Sciatic nerve (tissue), 2 donors: ENCODE results near the gene PSME1. TPM values are rescaled to one million over a fixed set of nuclear protein-coding genes. Genes with fewer than 3 reads are reported as not detected.
A peak's percentile ranks its signal among the peaks of the same experiment; 100 is the strongest.

Experiments used
- ATAC-seq: fragments of 200-7000 bp; cut with Tn5 transposase; one replicate; pipeline ENCODE4 v1.9.1; 2020; ENCODE audit warnings: mild to moderate bottlenecking, moderate library complexity
- DNase-seq: peaks from one replicate; pipeline ENCODE4 v3.0.0-alpha.2; 2020; ENCODE audit warnings: low spot score
- intact Hi-C: fragments of 100-400 bp; cut with DNase I; formaldehyde crosslinking; loops from one replicate; pipeline ENCODE4 v1.14.2; 2022
- total RNA-seq: library from RNA; stranded (reverse); fragmentation: NEBNext Ultra II Directional; extraction: Animal tissue kit (Norgen Biotek cat#: 25700); gene quantifications from one replicate; pipeline ENCODE4 v1.2.1, GENCODE V29; 2021
- donor health status: DM: no; HTN: no; CAD: no.
- donor health status: DM: no; HTN: no; CAD: no.

Gene PSME1
- total RNA-seq, 1 donor from 2014 or later = 116 TPM

DNA sequence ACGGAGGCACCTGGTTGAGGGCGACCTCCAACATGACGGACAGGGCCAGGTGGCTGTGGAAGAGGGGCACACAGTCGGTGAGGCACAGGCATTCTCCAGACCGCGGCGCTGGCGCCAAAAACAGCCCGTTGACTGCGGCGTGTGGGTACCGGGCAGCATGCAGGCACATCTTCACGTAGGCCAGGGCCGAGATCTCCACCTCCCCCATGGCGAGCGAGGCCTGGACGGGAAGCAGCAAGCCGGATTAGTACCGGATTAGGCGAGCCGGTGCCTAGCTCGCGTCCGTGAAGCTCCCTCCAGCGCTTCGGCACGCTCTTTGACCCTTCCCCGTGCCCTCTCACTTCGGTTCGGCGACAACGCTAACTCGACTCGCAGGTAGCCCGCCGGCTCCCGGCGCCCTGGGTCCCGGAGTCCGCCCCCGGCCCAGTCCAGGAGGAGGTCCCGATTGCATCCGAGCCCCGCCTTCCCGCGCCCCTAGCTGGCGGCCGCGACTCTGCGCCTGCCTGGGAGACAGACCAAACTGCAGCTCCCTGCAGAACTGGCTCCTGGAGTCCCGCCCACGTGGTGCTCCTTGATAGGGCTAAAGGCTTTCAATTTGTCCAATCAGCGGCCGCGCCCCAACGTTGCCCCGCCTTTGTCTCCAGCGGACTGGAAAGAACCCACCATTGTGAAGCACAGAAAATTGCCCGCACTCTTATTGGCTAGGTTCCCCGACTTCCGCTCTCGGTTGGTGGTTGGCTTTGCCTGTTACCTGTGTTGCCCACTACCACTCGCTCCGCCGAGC is 5.3 kb downstream of the PSME1 start, which contains the start of gene EMC9:
TSS of gene EMC9 (minus strand) at position 495 of the 784 bp plus-strand sequence. CDS start at position 208, 287 bp downstream.
- ATAC-seq (peak; percentile 97), DNase-seq (peak; percentile 100)
- intact Hi-C loops = no loop called here

DNA sequence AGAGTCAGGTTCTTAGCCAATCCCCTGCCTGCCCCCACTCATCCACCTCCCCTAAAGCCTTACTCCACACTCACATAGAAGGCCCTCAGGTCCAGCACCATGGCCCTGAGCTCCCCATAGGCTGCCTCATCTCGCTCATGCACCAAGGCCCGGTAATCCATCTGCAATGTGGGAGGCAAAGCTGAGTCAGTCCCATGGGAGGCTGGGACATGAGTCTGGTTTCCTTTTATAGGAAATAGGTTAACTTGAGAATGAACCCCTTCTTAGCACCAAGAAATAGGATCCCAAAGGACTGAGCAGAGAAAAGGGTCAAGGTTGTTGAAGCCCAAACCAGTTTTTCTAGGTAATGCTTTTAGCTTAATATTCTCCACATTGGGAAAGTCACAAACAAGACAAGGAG is 7.5 kb downstream of the PSME1 start:
- ATAC-seq (no peak), DNase-seq (no peak)
- intact Hi-C loops = no loop called here

DNA sequence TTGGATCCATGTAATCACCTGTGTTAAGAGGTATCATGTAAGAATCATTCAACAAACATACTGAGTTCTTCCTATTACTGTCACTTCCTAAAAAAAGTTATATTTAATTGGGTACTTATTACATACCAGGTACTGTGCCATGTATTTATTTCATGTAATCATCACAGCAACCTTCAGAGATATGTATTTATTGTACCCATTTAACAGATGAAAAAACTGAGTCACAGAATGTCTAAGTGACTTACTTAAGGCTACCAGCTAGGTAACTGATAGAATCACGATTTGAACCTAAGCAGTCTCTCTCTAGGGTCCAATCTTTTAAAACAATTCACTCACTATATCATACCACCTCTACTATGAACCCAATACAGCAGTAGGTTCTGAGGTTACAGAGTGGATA is 8.5 kb downstream of the PSME1 start:
- ATAC-seq (no peak), DNase-seq (no peak)
- intact Hi-C loops = no loop called here

DNA sequence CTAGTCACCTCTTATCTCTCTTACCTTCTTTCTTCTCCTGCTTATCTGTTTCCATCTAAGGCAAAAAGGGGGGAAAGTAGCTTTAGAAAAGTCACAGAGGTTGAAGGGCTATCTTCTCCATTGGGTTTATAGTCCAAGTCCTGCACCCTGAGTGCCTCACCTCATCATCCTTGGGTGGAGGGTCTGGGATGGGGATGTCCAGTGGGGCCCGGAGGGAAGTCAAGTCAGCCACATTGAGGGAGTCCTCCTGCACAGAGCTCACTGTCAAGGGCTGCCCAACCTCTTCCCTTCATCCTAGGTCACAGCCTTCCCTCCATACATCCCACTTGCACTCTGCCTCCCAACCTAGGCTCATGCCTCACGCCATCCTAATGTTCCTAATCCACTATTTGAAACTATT is 9.2 kb downstream of the PSME1 start:
- intact Hi-C loops = no loop called here
- DNase-seq = no peak
- ATAC-seq = no peak

DNA sequence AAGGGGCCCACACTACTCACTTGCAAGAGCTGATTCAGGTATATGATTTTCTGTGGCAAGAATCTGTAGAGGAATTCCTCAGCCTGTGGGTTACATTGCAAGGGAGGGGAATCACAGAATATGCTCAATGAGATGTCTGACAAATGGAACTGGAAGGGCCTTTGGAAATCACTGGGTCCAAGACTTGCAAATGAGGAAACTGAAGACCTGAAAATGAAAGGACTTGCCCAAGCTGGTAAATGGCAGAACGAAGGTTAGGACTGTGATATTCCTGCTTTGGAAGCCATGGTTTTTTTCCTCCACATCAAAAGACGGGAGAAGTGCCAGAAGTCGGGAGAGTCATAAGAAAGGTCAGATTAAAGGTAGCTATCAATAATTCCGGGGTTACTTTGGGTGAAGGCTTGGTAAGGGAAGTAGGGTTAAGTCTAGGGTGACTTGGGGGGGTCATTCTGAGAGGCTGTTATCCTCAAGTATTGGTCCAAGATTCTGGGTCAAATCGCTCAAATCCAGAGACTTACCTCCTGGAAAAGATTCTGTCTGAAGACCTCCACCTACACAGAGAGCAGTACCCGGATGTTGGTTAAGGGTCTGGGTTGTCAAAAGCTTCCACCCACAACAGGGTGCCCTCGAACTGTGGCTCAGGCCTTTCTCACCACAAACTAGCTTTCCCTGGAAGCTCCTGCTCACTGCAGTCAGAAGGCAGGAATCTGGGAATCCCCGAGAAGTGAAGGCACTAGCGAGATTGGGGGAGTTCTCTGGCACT is 9.9 kb downstream of the PSME1 start:
- ATAC-seq (no peak), DNase-seq (no peak)
- intact Hi-C loops = no loop called here

DNA sequence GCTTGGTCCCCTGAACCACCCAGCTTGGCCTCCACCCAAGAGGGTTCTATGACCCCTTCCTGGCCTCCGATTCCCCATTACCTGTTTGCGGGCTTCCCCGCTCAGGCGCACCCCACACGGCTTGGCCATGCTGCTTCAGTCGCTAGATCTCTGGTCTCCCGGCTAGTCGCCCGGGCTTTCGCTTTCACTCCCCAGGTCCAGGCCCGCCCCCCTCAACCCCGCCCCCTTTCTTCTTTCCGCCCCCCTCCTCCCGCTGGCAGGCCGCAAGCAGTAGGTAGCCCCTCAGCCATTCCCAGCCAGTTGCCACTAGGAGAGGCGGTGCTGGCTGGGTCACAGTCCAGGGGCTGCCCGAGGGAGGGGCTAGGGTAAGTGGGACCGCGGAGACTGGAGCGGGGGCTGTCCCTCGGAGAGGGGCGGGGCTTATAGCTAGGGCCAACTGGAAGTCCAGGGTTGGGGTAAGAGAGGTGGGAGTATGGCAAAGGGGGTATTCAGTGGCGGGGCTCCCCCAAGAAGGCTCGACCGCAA is 10.5 kb downstream of the PSME1 start, which contains the start of gene PSME2:
TSS of gene PSME2 (minus strand) at position 158 of the 525 bp plus-strand sequence. CDS start at position 129, 29 bp downstream.
- ATAC-seq (peak; percentile 91), DNase-seq (peak; percentile 95)
- intact Hi-C loops = no loop called here

DNA sequence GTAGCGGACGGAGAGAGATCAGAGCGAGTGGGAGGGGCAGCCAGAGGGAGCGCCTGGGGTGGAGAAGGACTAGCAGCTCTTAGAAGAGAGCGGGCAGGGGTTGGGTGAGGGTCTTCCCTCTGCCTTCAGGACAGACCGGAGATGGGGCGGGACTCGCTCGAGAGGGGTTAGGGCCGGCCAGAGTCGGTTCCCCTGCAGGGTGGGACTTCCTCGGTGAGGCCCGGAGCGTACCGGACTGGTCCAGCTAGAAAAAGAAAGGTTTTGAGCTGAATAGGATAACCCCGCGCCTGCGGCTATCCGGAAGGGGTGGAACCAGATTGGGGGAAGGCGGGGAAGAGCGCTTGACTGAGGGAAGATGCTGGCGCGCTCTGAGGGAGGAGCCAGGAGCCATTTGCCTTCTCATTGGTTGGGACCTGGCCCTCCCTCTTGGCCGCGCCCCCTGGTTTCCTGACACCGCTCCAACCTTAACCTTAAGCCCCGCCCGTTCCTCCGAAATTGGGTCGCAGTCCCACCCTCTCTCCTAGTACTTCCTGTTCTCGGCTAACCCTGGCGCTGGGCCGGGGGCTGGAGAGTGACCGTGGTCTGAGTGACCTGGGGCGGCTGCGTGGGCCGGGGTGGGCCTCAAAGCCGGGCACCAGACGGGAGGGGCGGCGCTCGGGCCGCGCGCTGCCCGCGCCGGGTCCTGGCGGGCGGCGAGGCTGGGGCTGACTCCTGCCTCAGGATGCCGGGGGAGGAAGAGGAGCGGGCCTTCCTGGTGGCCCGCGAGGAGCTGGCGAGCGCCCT is 11.2 kb downstream of the PSME1 start, which contains the start of gene RNF31:
TSS of gene RNF31 (plus strand) at position 521 of the 783 bp plus-strand sequence. CDS start at position 722, 201 bp downstream.
- DNase-seq = peak; percentile 99
- ATAC-seq = peak; percentile 97
- intact Hi-C loops = no loop called here

DNA sequence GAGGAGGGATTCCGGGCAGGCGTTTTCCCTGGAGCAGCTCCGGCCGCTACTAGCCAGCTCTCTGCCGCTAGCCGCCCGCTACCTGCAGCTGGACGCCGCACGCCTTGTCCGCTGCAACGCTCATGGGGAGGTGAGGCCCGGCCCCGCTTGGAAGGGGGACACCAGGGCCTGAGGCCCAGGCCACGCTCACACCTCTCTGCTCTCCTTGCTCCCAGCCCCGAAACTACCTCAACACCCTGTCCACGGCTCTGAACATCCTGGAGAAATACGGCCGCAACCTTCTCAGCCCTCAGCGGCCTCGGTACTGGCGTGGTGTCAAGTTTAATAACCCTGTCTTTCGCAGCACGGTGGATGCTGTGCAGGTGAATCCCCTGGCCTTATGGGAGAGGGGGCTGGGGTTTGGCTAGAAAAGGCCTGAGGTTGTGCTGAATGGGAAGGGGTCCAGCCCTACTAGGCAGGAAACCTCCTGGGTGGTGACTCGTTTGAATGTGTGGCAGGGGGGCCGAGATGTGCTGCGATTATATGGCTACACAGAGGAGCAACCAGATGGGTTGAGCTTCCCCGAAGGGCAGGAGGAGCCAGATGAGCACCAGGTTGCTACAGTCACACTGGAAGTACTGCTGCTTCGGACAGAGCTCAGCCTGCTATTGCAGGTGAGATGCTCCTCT is 11.9 kb downstream of the PSME1 start:
- ATAC-seq = no peak
- DNase-seq = no peak
- intact Hi-C loops = no loop called here

DNA sequence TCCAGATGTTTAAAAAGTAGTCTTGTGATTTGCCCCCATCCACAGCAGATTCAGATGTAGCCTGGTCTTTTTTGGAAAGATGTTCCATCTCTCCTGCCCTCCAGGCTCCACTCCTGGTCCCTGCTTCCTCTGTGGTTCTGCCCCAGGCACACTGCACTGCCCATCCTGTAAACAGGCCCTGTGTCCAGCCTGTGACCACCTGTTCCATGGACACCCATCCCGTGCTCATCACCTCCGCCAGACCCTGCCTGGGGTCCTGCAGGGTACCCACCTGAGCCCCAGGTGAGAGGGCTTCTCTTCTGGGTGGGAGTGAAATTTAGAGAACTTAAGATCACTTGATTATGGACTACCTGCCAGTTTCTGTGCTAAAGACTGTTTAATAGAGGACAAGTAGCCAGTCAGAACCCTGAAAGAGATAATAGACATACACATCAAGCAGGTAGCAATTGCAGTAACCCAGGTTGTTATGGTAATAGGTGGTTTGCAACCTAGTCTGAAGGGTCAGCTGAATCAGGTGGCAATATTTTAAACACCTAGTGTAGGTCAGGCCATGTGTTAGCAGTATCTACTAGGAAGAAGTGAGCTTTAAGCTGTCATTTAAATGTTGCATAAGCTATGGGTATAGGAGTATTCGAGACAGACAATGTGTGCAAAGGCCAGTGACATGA is 13.4 kb downstream of the PSME1 start:
- no peak for ATAC-seq
- intact Hi-C loops = no loop called here
- no peak for DNase-seq

DNA sequence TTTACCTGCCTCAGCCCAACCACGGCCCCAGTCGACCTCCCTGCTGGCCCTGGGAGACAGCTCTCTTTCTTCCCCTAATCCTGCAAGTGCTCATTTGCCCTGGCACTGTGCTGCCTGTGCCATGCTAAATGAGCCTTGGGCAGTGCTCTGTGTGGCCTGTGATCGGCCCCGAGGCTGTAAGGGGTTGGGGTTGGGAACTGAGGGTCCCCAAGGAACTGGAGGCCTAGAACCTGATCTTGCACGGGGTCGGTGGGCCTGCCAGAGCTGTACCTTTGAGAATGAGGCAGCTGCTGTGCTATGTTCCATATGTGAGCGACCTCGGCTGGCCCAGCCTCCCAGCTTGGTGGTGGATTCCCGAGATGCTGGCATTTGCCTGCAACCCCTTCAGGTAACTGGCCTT is 14.1 kb downstream of the PSME1 start:
- DNase-seq (no peak), ATAC-seq (no peak)
- intact Hi-C loops = no loop called here

DNA sequence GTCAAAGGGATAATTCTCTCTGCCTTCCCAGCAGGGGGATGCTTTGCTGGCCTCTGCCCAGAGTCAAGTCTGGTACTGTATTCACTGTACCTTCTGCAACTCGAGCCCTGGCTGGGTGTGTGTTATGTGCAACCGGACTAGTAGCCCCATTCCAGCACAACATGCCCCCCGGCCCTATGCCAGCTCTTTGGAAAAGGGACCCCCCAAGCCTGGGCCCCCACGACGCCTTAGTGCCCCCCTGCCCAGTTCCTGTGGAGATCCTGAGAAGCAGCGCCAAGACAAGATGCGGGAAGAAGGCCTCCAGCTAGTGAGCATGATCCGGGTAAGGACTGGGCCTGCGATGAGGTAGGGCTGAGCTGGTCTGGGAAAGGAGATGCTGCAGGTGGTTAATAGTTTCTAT is 14.6 kb downstream of the PSME1 start:
- intact Hi-C loops = no loop called here
- DNase-seq = no peak
- ATAC-seq = no peak

DNA sequence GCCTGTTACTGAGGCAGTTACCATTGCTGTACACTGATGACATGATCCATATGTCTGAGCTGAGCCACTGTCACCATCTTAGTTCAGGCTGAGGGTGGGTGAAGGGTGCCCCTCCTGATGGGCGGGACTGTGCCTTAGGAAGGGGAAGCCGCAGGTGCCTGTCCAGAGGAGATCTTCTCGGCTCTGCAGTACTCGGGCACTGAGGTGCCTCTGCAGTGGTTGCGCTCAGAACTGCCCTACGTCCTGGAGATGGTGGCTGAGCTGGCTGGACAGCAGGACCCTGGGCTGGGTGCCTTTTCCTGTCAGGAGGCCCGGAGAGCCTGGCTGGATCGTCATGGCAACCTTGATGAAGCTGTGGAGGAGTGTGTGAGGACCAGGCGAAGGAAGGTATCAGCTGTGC is 15.0 kb downstream of the PSME1 start:
- intact Hi-C loops = no loop called here
- no peak for DNase-seq
- no peak for ATAC-seq

DNA sequence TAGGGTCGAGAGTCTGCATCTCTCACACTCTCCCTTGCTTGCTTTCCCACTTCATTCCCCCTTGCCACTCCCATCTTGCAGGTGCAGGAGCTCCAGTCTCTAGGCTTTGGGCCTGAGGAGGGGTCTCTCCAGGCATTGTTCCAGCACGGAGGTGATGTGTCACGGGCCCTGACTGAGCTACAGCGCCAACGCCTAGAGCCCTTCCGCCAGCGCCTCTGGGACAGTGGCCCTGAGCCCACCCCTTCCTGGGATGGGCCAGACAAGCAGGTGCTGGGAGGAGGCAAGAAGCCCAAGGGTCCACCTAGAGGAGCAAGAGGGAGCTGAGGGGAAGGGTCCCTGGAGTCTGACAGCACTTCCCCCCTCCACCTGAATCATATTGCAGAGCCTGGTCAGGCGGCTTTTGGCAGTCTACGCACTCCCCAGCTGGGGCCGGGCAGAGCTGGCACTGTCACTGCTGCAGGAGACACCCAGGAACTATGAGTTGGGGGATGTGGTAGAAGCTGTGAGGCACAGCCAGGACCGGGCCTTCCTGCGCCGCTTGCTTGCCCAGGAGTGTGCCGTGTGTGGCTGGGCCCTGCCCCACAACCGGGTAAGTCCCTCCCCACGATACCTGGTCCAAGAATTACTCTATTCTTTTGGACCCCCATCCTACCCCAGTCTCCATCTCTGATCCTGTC is 15.5 kb downstream of the PSME1 start:
- intact Hi-C loops = no loop called here
- no peak for DNase-seq
- ATAC-seq = no peak

DNA sequence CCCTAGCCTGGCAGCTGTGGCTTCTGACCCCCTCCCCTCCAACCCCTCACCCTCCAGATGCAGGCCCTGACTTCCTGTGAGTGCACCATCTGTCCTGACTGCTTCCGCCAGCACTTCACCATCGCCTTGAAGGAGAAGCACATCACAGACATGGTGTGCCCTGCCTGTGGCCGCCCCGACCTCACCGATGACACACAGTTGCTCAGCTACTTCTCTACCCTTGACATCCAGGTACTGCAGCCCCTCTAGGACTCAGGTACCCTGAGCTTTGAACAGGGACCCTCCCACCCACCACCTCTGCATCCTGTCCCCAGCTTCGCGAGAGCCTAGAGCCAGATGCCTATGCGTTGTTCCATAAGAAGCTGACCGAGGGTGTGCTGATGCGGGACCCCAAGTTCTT is 19.1 kb downstream of the PSME1 start:
- intact Hi-C loops = no loop called here
- no peak for ATAC-seq
- DNase-seq = no peak

DNA sequence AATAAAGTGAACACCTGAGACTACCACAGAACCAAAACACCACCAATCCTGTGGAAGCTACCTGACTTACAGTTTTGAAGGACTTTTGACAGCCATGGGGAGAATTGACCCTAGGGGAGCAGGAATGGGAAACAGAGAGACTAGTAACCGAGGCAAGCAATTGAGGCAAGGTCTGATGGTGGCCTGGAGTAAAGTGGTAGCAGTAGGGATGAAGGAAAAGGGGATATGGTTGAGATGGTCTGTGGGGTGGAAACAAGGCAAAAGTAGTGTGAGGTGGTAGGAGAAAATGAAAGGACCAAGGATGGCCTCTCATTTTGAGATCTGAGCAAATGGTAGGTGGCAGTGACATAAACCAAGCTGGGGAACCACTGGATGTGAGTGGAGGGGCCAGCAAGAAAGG is 20.8 kb downstream of the PSME1 start:
- intact Hi-C loops = no loop called here
- DNase-seq (no peak), ATAC-seq (no peak)

DNA sequence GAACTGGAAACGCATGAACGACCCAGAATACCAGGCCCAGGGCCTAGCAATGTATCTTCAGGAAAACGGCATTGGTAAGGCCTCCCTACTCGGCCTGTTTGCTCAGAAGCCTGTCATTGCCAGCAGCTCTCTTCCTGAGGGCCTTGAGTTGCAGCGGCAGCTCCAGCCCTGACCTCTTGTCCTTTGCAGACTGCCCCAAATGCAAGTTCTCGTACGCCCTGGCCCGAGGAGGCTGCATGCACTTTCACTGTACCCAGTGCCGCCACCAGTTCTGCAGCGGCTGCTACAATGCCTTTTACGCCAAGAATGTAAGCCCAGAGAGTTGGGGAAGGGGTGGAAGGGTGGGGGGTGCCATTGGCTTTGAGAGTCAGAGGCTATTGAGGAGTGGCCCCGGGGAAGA is 21.3 kb downstream of the PSME1 start:
- ATAC-seq (no peak), DNase-seq (no peak)
- intact Hi-C loops = no loop called here

DNA sequence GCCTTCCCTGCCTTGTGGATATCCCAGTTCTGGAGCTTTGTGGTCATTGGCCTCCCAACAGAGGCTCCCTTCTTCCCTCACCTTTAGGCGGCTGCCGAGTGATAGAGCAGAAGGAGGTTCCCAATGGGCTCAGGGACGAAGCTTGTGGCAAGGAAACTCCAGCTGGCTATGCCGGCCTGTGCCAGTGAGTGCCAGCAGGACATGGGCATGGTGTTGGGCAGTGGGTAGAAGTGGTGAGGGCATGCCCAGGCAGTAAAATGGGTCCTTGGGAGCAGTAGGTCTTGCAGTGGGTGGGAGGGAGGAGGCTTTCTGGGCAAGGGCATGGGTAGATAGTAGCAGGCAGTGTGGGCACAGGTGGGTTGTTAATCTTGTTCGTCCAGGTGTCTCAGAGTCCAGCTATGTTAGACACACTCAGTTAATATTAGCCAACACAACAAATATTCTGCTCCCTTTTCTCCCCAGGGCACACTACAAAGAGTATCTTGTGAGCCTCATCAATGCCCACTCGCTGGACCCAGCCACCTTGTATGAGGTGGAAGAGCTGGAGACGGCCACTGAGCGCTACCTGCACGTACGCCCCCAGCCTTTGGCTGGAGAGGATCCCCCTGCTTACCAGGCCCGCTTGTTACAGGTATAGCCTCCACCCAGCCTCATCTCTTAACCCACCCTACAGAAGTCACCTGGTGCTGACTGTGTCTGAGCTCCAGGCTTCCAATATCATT is 23.9 kb downstream of the PSME1 start:
- intact Hi-C loops = no loop called here
- DNase-seq = no peak
- ATAC-seq = no peak
